ENCODE data around the gene BRMS1.
"Not testable (repeated sequence)": the region's sequence is repeated elsewhere in the genome, so short reads cannot be mapped to it uniquely, and the experiment has no call there.

The BRMS1 gene

DNA sequence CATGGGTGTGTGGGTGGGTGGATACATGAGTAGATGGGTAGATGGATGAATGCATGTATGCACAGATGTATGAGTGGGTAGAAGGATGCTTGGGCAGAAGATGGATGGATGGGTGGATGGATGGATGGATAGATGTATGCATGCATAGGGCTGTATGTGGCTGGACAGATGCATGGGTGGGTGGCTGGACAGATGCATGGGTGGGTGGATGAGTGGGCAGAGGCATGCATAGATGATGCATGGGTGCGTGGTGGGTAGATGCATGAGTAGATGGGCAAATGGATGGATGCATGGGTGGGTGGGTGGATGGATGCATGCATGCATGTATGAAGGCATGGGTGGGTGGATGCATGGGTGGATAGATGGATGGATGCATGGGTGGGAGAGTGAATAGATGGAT, 21.2 kb downstream of the BRMS1 start:
- no peak for DNase-seq (ENCODE audit: low read depth in 3 of 3)

DNA sequence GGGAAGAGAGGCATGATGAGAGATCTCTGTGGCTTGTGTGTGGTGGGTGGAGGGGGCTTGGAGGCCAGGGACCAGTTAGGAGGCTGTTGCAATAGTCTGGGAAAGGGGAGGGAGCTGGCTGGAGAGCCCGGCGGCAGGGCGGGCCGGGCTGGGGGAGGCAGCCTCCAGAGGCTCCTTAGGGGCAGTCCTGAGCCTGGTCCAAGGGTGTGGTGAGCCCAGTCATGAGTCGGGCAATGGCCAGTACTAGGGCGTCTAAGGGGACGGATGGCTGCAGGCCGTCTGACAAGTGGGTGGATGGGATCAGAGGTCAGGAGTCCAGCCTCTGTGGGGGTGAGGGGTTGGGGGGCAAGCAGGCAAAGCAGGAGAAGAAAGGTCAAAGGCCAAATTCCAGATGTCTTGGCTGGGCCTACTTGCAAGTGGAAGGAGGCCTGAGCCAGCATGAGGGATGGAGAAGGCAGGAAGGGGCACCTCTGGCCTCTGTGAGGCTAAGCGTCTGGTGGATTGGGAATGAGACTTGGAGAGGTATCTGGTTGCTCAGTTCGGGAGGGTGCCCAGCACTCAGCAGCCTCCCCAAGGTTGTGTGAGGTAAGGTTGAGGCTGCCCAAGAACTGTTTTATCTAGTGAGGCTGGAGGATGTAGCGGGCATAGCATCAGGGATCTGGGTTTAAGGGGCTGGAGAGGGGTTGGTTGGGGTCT, 22.0 kb downstream of the BRMS1 start:
- no peak for DNase-seq (ENCODE audit: low read depth in 3 of 3)

DNA sequence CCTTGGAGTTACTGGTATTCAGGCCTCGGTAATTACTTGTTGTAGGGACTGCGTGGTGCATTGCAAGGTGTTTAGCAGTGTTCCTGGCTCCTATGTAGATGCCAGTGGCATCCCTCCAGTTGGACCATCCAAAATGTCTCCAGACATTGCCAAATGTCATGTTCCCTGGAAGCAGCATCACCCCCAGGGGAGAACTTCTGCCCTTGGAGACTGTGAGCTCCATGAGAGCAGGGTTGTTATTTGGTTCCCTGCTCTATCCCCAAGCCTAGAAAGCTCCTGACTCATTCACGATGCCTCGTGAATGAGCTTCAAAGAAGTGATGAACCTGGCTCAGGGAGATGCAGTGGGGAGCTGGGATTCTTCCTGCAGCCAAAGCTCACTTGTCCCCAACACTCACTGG, 23.3 kb downstream of the BRMS1 start:
- DNase-seq (ENCODE audit: low read depth in 3 of 3): no peak

DNA sequence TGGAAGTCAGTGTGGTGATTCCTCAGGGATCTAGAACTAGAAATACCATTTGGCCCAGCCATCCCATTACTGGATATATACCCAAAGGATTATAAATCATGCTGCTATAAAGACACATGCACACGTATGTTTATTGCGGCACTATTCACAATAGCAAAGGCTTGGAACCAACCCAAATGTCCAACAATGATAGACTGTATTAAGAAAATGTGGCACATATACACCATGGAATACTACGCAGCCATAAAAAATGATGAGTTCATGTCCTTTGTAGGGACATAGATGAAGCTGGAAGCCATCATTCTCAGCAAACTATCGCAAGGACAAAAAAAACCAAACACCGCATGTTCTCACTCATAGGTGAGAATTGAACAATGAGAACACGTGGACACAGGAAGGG, 24.2 kb downstream of the BRMS1 start:
- not testable (repeated sequence) for DNase-seq (ENCODE audit: low read depth in 3 of 3)

DNA sequence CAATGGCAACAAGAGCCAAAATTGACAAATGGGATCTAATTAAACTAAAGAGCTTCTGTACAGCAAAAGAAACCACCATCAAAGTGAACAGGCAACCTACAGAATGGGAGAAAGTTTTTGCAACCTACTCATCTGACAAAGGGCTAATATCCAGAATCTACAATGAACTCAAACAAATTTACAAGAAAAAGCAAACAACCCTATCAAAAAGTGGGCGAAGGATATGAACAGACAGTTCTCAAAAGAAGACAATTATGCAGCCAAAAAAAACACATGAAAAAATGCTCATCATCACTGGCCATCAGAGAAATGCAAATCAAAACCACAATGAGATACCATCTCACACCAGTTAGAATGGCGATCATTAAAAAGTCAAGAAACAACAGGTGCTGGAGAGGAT, 24.6 kb downstream of the BRMS1 start:
- DNase-seq (ENCODE audit: low read depth in 3 of 3): not testable (repeated sequence)

DNA sequence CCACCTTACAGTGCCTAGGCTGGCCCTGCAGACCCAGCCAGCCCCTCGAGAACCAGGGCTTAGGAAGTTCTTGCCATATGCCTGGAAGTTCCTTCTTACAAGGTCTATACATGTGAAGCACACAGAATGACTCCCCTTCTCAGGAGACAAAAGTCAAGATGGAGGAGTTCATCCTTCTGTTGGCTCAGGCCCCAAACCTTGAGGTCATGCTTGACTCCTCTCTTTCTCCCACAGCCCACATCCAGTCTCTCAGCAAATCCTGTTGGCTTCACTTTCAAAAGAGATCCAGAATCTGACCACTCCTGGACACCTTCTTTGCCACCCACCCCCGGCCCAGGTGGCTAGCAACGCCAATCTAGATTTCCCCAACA, 26.3 kb downstream of the BRMS1 start:
- no peak for DNase-seq (ENCODE audit: low read depth in 3 of 3)

DNA sequence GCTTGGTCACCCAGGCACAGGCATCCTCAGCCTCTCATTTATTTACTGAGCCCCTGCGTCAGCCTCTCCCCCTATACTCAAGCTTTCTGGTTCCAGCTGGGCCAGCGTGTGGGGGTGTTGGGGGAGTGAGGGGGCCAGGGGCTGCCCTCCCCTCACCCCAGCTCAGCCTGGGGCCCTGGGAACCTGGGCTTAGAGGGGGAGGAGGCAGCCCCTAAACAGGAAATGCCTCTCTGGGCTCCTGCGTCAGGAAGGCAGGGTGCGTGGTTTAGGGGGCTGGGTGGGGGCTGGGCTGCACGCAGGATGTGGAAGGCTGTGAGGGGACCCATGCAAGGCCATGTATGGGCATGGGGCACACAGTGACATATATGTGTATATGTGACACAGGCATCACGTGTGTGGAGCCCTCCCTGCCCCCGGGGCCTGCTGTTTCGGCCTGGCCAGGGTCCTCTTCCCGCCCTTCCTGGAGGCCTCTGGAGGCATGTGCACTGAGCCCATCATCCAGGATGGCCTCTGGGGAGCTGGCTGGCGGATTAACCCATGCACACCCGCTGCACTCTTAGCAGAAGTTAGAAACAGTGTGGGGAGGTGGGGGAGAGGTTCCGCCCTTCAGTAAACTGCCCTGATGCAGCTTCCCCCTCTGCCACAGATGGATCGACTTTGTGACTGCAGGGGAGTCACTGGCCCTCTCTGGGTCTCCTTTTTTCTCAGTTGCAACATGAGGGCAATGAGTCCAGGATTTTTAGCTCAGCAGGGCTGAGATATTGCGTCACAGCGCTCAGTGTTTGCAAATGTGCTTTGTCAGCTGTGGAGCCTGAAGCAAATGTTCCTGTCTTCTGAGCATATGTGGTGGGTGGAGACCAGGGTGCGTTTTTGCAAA, 26.9 kb downstream of the BRMS1 start:
- DNase-seq (ENCODE audit: low read depth in 3 of 3): no peak

DNA sequence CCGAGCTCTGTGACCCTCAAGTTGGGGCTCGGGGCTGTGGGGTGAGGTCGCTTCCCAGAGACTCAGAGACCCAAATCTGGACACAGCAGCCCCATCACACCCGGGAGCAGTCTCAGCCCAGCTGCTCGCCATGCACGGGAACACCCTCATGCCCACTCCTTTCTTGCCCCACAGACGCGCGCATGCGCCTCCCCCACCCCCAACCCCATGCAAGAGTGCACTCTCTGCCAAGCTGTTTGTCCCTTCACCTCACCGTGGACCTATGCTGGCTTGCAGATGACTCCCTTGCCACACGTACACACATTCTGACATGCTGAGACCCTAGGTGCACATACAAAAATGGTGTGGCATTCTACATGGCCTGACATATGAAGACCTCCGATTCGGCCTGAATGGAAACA, 27.6 kb downstream of the BRMS1 start:
- DNase-seq (ENCODE audit: low read depth in 3 of 3): peak in 1 of 3 experiments; percentile 33

DNA sequence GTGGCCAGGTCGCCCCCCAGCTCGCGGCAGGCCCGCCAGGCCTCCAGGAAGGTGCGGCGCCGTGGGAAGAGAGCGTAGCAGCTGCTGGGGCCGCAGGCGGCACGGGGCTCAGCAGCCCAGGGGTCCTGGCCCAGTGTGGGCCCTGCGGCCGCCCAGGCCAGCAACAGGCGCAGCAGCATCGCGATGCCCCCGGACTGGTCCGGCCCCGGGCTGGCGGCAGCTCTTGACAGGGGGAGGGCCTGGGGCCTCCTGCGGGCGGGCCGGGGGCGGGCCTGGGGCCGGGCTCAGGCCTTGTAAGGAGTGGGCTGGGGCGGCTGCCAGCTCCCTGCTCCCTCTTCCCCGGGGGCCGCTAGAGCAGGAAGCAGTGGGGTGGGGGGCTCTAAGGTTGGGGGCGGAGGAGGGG, 28.1 kb downstream of the BRMS1 start, which contains the start of gene CD248:
CD248 (minus strand) TSS at position 196 of the 403 bp plus-strand sequence; CDS start at position 179, 17 bp downstream.
- DNase-seq (ENCODE audit: low read depth in 3 of 3): no peak

DNA sequence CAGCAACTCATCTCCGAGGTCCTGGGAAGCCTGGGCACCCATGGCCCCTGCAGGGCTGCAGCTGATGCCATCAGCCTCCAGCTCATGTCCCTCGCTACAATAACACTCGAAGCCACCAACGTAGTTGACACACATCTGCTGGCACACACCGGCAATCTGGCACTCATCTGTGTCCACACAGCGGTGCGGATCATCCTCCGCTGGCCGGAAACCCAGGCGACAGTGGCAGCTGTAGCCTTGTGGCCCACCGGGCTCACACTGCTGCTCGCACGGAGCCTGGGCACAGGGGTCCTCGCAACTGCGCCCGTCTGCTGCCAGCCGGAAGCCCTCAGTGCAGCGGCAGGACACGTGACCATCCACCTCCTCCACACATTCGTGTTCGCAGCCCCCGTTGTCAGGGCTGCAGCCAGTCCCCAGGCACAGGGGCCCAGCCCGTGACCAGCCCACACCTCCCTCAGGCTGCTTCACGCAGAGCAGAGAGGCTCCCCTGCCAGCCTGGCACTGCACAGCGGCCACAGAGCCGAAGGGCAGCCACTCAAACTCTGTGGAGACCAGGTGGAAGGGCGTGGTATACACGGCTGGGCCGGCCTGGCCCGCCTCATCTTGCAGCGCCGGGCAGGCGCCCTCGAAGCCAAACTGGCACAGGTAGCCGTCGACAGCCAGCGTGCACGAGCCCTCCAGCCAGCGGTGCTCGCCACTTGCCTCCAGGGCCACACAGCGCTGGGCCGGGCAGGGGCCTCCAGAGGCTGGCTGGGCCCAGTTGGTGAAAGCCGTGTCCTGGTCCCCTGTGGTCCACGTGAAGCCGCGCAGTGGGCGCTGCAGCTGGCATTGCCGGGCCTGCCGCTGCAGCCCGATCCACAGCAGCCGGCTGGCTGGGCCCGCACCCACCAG, 28.7 kb downstream of the BRMS1 start:
- DNase-seq (ENCODE audit: low read depth in 3 of 3): no peak

DNA sequence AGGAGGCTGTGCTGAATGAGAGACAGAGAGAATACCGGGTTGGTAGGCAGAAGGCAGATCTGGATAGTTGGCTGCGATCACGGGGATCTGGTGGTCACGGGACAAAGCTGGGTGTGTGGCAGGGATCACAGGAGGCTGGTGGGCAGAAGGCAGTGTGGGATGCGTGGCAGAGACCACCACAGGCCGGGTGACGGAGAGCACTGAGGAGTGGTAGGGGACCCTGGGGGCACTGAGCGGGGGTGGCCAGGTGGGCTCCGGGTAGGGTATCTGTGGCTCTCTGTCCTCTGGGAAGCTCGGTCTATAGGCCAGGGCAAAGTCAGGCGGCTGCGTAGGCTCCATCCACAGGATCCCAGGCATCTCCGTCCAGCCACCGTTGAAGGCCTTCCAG, 29.4 kb downstream of the BRMS1 start:
- no peak for DNase-seq (ENCODE audit: low read depth in 3 of 3)

DNA sequence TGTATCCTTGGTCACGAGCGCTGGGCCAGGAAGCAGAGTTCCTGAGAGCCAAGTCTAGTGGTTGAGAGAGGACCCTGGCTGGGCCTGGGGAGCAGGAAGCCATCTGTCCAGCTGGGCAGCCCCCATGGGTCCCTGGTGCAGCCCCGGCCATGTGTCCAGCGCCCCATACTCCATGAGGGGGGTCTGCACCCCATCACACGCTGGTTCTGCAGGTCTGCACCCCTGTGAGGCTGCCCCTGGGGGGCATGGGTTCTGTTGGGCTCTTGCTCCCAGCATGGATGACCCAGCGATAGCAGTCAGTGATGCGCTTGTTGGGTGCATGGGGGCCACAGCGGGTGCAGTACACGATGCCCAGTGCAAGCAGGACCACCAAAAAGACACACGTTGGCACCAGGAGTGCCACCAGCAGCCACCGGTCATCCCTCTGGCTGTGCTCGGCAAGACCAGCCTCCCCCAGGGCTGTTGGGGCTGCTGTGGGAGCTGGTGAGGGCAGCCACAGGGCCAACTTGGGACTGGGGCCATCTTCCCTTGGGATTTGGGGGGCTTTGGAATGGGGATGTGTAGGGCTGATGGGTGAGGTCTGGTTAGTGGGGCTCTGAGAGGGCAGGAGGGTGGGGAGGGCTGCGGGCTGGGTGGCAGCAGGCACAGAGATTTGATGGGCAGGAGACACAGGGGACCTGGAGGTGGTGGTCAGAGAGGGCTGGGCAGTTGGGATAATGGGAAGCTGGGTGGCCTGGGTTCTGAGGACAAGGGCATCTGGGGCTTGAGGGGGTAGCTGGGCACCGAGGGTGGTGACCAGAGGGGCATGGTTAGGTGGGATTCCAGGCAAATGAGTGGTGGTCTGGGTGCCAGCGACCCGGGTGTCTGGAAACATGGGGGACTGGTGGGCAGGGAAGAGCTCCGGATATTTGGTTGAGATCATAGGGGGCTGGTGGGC, 30.1 kb downstream of the BRMS1 start:
- no peak for DNase-seq (ENCODE audit: low read depth in 3 of 3)

DNA sequence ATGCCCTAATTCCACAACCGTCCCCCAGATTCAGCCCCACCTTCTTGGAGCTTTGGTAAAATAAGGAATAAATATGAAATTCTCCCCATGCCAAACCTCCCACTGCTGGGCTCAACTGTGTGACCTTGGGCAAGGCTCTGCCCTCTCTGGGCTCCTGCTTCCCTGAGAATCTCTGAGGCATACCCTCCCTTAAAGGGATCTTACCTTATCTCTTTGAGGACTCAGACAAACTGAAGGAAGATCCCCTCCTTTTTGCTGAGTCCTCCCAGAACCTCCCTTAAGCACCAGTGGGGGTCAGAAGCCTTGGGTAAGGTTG, 30.8 kb downstream of the BRMS1 start:
- no peak for DNase-seq (ENCODE audit: low read depth in 3 of 3)

DNA sequence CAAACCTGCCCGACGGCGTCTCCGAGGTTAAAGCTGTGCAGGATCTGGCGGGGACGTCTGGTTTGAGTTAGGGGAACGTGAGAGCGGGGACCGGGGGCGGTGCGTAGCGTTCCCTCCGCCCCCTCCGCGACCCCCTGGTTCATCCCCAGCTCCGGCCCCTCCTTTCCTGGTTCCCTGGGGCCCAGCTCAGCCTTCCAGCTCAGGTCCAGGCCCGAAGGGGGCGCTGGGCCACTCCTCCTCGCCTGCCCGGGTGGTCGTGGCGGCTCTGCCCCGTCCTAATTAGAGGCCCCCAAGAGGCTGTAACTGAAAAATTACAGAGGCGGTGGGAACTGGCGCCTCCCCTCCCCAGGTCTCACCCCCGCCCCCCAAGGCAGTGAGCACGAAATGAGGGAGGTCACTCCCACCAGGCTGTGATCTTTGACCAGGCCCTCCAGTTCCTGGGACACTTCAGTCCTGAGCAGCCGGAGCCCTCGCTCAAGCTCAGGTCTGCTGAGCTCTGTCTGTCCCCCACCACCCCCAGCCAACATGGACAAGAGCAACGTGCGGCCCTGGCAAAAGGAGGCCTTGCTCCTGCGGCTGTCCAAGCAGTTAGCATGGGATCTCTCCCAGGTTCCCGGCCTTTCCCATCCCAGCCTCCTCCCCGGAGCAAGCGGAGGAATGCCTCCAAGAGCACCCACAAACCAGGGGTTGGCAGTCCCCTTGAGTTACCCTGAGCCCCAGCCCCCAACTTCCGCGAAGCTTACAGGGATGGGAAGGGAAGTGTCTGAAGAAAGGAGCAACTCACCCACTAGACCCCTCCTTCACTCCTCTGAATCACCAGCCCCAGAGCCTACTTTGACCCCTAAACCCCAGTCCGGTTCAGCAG, 31.4 kb downstream of the BRMS1 start:
- DNase-seq (ENCODE audit: low read depth in 3 of 3): no peak

DNA sequence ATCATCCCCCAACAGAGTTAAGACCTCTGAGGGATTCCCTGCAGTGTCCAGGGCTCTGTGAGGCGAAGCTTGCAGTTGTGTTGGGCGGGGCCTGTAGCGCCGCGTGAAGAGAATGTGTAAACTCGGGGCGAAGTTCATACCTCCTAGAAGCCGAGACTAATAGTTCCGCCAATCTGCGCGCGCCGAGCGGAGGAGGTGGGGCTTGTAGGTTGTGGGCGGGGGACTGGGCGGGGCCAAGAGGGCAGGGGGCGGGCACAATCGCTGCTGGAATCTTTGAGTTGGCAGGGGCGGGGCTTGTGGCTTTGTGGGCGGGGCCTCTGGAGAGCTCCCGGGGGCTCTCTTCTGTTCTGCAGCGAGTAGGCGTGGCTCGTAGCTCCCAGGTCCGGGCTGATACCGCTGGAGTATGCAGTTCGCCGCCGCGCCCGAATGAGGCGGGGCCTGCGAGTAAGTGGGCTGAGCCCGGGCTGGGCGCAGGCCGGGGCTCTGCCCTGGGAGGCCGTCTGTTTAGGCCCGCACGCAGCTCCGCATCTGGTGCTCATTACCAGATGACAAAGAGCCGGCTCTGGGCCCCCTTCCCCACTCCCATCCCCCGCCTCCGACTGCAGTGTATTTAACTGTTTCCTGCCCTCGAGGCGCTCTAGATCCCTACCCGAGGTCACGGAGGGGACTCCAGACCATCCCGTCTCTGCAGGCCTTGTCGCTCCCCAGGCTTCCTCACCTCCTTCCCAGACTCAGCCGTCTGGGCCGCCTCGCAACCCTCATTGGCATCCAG, 32.2 kb downstream of the BRMS1 start:
- DNase-seq (ENCODE audit: low read depth in 3 of 3): peak; percentile 91 to 93 (median 91)

DNA sequence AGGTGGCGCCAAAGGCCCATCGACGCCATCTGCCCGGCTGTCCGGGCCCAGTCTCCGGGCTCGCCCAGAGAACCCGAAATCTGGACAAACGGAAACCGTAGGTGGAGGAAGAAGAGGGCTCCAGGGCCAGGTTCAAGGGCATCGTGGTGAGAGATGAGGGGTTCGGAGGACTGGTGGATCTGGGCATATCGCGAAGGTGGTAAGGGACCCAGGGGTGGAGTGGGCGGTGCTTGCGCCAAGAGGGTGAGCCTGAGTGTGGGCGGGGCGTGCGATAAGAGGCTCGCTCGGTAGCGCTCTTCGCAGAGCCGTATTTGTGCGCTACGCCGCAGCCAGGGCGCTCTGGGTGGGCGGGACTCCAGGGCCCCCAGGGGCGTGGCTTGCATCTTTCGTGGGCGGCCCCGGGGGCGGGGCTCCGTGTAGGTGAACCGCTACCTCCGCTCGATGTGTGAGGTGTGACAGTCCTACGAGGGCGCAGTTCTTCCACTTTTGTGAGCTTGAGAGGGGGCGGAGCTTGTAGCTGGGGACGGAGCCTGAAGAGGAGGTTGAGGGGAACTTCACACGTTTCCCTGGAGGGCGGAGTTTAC, 32.8 kb downstream of the BRMS1 start:
- peak; percentile 80 to 94 (median 94) for DNase-seq (ENCODE audit: low read depth in 3 of 3)

DNA sequence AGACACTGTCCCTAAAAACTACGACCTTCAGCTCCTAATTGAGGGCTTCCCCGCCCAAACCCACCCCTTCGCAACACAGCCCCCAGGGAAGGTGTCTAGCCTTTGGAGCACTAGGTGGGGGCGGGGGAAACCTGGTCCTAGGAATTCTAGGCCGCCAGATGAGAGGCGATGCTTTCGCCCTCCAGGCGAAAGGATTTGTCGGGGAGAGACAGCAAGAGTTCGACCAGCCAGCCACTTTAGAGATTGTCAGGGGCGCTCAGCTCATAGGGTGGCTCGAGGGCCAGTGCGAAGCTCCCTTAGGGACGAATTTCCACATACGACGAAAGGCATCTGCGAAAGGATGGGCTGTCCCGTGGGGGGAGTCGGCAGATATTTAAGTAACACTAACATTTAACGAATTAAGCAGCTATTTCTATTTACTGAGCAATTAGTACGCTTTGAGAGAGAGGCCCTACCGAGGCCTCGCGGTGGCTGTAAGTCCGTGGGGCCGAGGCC, 33.4 kb downstream of the BRMS1 start:
- no peak for DNase-seq (ENCODE audit: low read depth in 3 of 3)

DNA sequence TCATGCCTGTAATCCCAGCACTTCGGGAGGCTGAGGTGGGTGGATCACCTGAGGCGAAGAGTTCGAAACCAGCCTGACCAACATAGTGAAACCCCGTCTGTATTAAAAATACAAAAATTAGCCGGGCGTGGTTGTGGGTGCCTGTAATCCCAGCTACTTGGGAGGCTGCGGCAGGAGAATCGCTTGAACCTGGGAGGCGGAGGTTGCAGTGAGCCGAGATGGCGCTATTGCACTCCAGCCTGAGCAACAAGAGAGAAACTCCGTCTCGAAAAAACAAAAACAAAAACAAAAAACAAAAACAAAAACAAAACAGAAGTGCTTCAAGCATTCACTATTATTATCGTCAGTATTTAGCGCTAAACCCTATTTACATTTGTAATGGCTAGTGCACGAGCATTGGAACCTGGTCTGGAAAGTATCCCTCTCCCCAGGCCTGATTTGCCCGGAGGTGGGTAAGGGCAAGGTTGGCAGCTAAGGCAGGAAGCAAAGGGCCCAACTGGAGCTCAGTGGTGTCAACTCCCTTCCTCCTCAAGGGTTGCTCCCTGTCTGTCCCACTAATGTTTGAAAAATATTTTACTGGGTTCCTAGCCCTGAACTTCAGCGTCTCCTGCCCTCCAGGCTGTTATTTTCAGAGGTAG, 34.0 kb downstream of the BRMS1 start:
- DNase-seq (ENCODE audit: low read depth in 3 of 3): not testable (repeated sequence)
